Mammary epithelial cell (primary cell): Measurements from ENCODE around the gene CLDN9.

Experiments
- EZH2 ChIP-seq: IDR thresholded peaks from 2 replicates; pipeline ENCODE4 v1.6.1; 2012; ENCODE audit warnings: low read length, inconsistent platforms, borderline replicate concordance
- TF ChIP-seq, protein P1 (sequence below), 2 donors: IDR thresholded peaks in 1 of 2; conservative IDR thresholded peaks in 1 of 2; 2 replicates each; pipeline ENCODE4 v1.5.1; 2011 to 2012; ENCODE audit warnings: inconsistent platforms in 2 of 2, low read length in 2 of 2, mild to moderate bottlenecking in 2 of 2, control low read depth in 1 of 2, low read depth in 1 of 2; ENCODE audit not compliant: insufficient read depth in 1 of 2; ENCODE audit errors: extremely low read depth in 1 of 2

DNA sequence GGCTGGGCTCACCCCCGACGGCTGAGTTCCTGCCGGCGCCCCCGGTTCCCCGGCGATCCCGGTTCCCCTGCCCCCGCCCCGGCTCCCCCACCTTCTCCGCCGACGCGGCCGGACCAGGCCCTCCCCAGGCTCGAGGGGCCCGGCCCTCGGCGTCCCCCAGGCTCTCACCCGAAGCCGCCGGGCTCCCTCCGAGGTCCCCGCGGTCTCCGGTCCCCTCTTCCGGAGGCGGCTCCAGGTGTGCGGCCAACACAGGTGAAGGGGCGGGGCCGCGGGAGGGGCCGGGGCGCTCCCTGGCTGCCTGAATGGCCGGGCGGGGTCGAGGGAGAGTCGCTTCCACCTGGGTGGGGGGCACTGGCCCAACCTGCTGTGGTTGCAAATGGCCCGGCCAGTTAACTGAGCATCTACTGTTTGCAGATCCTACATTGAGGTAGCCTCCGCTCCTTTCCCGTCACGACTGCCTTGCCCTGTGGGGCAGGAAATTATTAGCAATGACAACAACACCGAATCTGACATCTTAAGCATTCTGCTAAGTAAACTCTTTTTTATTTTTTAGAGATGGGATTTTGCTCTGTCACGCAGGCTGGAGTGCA, 24.1 kb downstream of the CLDN9 start, which contains the start of gene BICDL2:
- TF ChIP-seq, protein P1, sequence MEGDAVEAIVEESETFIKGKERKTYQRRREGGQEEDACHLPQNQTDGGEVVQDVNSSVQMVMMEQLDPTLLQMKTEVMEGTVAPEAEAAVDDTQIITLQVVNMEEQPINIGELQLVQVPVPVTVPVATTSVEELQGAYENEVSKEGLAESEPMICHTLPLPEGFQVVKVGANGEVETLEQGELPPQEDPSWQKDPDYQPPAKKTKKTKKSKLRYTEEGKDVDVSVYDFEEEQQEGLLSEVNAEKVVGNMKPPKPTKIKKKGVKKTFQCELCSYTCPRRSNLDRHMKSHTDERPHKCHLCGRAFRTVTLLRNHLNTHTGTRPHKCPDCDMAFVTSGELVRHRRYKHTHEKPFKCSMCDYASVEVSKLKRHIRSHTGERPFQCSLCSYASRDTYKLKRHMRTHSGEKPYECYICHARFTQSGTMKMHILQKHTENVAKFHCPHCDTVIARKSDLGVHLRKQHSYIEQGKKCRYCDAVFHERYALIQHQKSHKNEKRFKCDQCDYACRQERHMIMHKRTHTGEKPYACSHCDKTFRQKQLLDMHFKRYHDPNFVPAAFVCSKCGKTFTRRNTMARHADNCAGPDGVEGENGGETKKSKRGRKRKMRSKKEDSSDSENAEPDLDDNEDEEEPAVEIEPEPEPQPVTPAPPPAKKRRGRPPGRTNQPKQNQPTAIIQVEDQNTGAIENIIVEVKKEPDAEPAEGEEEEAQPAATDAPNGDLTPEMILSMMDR (conservative IDR thresholded peaks at IDR 0.05 in 1 of 2, IDR thresholded peaks at IDR 0.05 in 1 of 2; ENCODE audit: extremely low read depth in 1 of 2, insufficient read depth in 1 of 2, low read depth in 1 of 2, low read length in 2 of 2): no peak
- no peak for TF ChIP-seq EZH2
